ENCODE data around the gene MPRIP. TPM values are rescaled to one million over a fixed set of nuclear protein-coding genes. Genes with fewer than 3 reads are reported as not detected.

MPRIP gene
- total RNA-seq, 2 experiments from 2014 or later, result 132 to 135 TPM

GRCh38 chr17:17213775-17214174 is 171.5 kb downstream of the MPRIP start:
- Mint-ChIP-seq H3K9me3 (no peaks in the 10 kb centered on the region), H3K4me1 (ENCODE audit: low read depth) (no peaks in the 10 kb centered on the region), H3K36me3 (ENCODE audit: low read depth) (peaks cover 11% of the 10 kb centered on the region), H3K27me3 (no peaks in the 10 kb centered on the region), H3K4me3 (no peak overlapping the region), H3K27ac (no peak overlapping the region)
- ATAC-seq, result no peak
- CTCF ChIA-PET, result interaction anchor here (1.8 kb wide), 1 partner anchor 222 kb away, joined by 3 read pairs; no protein-coding TSS in a partner anchor
- POLR2A ChIA-PET, result interaction anchor here (0.5 to 1.1 kb wide), 3 partner anchors 136 to 419 kb away, joined by 3 read pairs; no protein-coding TSS in a partner anchor
- no peak for TF ChIP-seq CTCF (IDR thresholded peaks at IDR 0.05)
- no peak for DNase-seq
- intact Hi-C loops (cut with micrococcal nuclease), result no loop called here

GRCh38 chr17:17214646-17215436 is 172.6 kb downstream of the MPRIP start:
- Mint-ChIP-seq H3K27me3 (no peaks in the 10 kb centered on the region), H3K27ac (no peak overlapping the region), H3K9me3 (no peaks in the 10 kb centered on the region), H3K36me3 (ENCODE audit: low read depth) (peaks cover 13% of the 10 kb centered on the region), H3K4me3 (no peak overlapping the region), H3K4me1 (ENCODE audit: low read depth) (no peaks in the 10 kb centered on the region)
- ATAC-seq (no peak), DNase-seq (no peak)
- ChIA-PET POLR2A (interaction anchor here (0.9 kb wide), 1 partner anchor 12 kb away, joined by 3 read pairs; no protein-coding TSS in a partner anchor), CTCF (no interaction called here)
- intact Hi-C loops (cut with micrococcal nuclease), result no loop called here
- TF ChIP-seq CTCF (IDR thresholded peaks at IDR 0.05), result no peak

GRCh38 chr17:17215575-17215974 is 173.3 kb downstream of the MPRIP start:
- DNase-seq, result no peak

GRCh38 chr17:17216236-17216635 is 174.0 kb downstream of the MPRIP start:
- DNase-seq, result no peak
- TF ChIP-seq CTCF (IDR thresholded peaks at IDR 0.05), result no peak
- Mint-ChIP-seq H3K4me3 (no peak overlapping the region), H3K27ac (no peak overlapping the region), H3K27me3 (no peaks in the 10 kb centered on the region), H3K9me3 (no peaks in the 10 kb centered on the region), H3K4me1 (ENCODE audit: low read depth) (no peaks in the 10 kb centered on the region), H3K36me3 (ENCODE audit: low read depth) (peaks cover 16% of the 10 kb centered on the region)
- intact Hi-C loops (cut with micrococcal nuclease), result no loop called here
- ChIA-PET CTCF (no interaction called here), POLR2A (interaction anchor here (2.3 kb wide), 1 partner anchor 20 kb away, joined by 6 read pairs; the partner anchor contains the start of gene FLCN)
- ATAC-seq, result no peak

More at GRCh38 chr17:17215575-17215974, 173.3 kb downstream of the MPRIP start:
- no peaks in the 10 kb centered on the region for H3K27me3 Mint-ChIP-seq
- no peak for TF ChIP-seq CTCF (IDR thresholded peaks at IDR 0.05)
- ChIA-PET CTCF (no interaction called here), POLR2A (interaction anchor here (0.9 kb wide), 1 partner anchor 11 kb away, joined by 3 read pairs; no protein-coding TSS in a partner anchor)
- H3K9me3 Mint-ChIP-seq, result no peaks in the 10 kb centered on the region
- no peaks in the 10 kb centered on the region for H3K4me1 Mint-ChIP-seq (ENCODE audit: low read depth)
- intact Hi-C loops (cut with micrococcal nuclease), result no loop called here
- peaks cover 13% of the 10 kb centered on the region for H3K36me3 Mint-ChIP-seq (ENCODE audit: low read depth)
- H3K4me3 Mint-ChIP-seq, result no peak overlapping the region
- no peak overlapping the region for H3K27ac Mint-ChIP-seq
- ATAC-seq, result no peak

GRCh38 chr17:17216776-17217175 is 174.5 kb downstream of the MPRIP start:
- ChIA-PET POLR2A (interaction anchor here (1.0 to 2.3 kb wide), 2 partner anchors 10 to 19 kb away, joined by 3 to 6 read pairs; partner anchors contain the start of gene FLCN), CTCF (no interaction called here)
- intact Hi-C loops (cut with micrococcal nuclease), result no loop called here
- no peak for DNase-seq
- Mint-ChIP-seq H3K9me3 (no peaks in the 10 kb centered on the region), H3K36me3 (ENCODE audit: low read depth) (peaks cover 16% of the 10 kb centered on the region), H3K4me1 (ENCODE audit: low read depth) (no peaks in the 10 kb centered on the region), H3K4me3 (no peak overlapping the region), H3K27me3 (no peaks in the 10 kb centered on the region), H3K27ac (no peak overlapping the region)
- no peak for ATAC-seq
- no peak for TF ChIP-seq CTCF (IDR thresholded peaks at IDR 0.05)

All from activated CD8-positive, alpha-beta T cell treated with anti-CD3 and anti-CD28 coated beads for 36 hours (primary cell).